Measurements from ENCODE around the gene PRPF18. TPM values are rescaled to one million over a fixed set of nuclear protein-coding genes. Genes with fewer than 3 reads are reported as not detected.
A peak's percentile ranks its signal among the peaks of the same experiment; 100 is the strongest.
"Not testable (repeated sequence)": the region's sequence is repeated elsewhere in the genome, so short reads cannot be mapped to it uniquely, and the experiment has no call there.

The PRPF18 gene
- total RNA-seq = 10 to 100 TPM; 24.8 to 29.2 TPM

- peak; percentile 95 for DNase-seq
- peak within 1 kb of the TSS; percentile 98 for H3K27ac Mint-ChIP-seq
- POLR2A ChIA-PET = interaction anchor here (0.5 kb wide), 1 partner anchor 599 kb away, joined by 3 read pairs; no protein-coding TSS in a partner anchor
- no peaks in the 10 kb centered on the region for H3K9me3 Mint-ChIP-seq
- peaks cover 25% of the 10 kb centered on the region for H3K4me1 Mint-ChIP-seq
- CTCF ChIA-PET = interaction anchor here (0.7 to 1.4 kb wide), 10 partner anchors 8 to 286 kb away, joined by 3 to 6 read pairs (median 4); no protein-coding TSS in a partner anchor
- H3K36me3 Mint-ChIP-seq (ENCODE audit: low read depth) = peaks cover 2% of the 10 kb centered on the region
- peak within 1 kb of the TSS; percentile 100 for H3K4me3 Mint-ChIP-seq
- peaks cover 15% of the 10 kb centered on the region for H3K27me3 Mint-ChIP-seq
Measured at GRCh38 chr10:13586676-13587355, at the start of gene PRPF18. Gene PRPF18 (plus strand): TSS chr10:13586965. CDS start chr10:13587087, 122 bp downstream.

- POLR2A ChIA-PET; H3K27ac Mint-ChIP-seq; H3K9me3 Mint-ChIP-seq; H3K4me3 Mint-ChIP-seq; DNase-seq; H3K36me3 Mint-ChIP-seq (ENCODE audit: low read depth); H3K4me1 Mint-ChIP-seq: not testable (repeated sequence)
- CTCF ChIA-PET = interaction anchor here (0.6 kb wide), 1 partner anchor 14 kb away, joined by 7 read pairs; no protein-coding TSS in a partner anchor
- H3K27me3 Mint-ChIP-seq = peaks cover 21% of the 10 kb centered on the region
Measured at GRCh38 chr10:13537985-13538384, 48.8 kb upstream of the PRPF18 start.

- no peaks in the 10 kb centered on the region for H3K36me3 Mint-ChIP-seq (ENCODE audit: low read depth)
- no peak for DNase-seq
- no peak overlapping the region for H3K27ac Mint-ChIP-seq
- H3K9me3 Mint-ChIP-seq = no peaks in the 10 kb centered on the region
- ChIA-PET CTCF (no interaction called here), POLR2A (no interaction called here)
- no peak overlapping the region for H3K4me3 Mint-ChIP-seq
- peaks cover 29% of the 10 kb centered on the region for H3K27me3 Mint-ChIP-seq
- no peaks in the 10 kb centered on the region for H3K4me1 Mint-ChIP-seq
Measured at GRCh38 chr10:13542533-13542932, 44.2 kb upstream of the PRPF18 start.

- Mint-ChIP-seq H3K9me3 (peaks cover 11% of the 10 kb centered on the region), H3K4me1 (no peaks in the 10 kb centered on the region), H3K4me3 (no peak overlapping the region), H3K27me3 (peaks cover 32% of the 10 kb centered on the region), H3K27ac (no peak overlapping the region), H3K36me3 (ENCODE audit: low read depth) (no peaks in the 10 kb centered on the region)
- no peak for DNase-seq
- CTCF ChIA-PET = no interaction called here
- POLR2A ChIA-PET = no interaction called here
Measured at GRCh38 chr10:13550802-13551201, 36.0 kb upstream of the PRPF18 start.

- Mint-ChIP-seq H3K4me3 (no peak overlapping the region), H3K27me3 (peaks cover 15% of the 10 kb centered on the region), H3K4me1 (peaks cover 2% of the 10 kb centered on the region), H3K27ac (no peak overlapping the region), H3K9me3 (no peaks in the 10 kb centered on the region), H3K36me3 (ENCODE audit: low read depth) (no peaks in the 10 kb centered on the region)
- POLR2A ChIA-PET = no interaction called here
- CTCF ChIA-PET = no interaction called here
- DNase-seq = no peak
Measured at GRCh38 chr10:13555884-13556510, 30.8 kb upstream of the PRPF18 start.

GRCh38 chr10:13559124-13559700 is 27.6 kb upstream of the PRPF18 start:
- ChIA-PET POLR2A (no interaction called here), CTCF (no interaction called here)
- H3K36me3 Mint-ChIP-seq (ENCODE audit: low read depth) = no peaks in the 10 kb centered on the region
- H3K27me3 Mint-ChIP-seq = peaks cover 5% of the 10 kb centered on the region
- DNase-seq = no peak
- peaks cover 2% of the 10 kb centered on the region for H3K4me1 Mint-ChIP-seq
- no peak overlapping the region for H3K27ac Mint-ChIP-seq
- no peak overlapping the region for H3K4me3 Mint-ChIP-seq
- no peaks in the 10 kb centered on the region for H3K9me3 Mint-ChIP-seq

- ChIA-PET CTCF (interaction anchor here (0.9 kb wide), 1 partner anchor 26 kb away, joined by 4 read pairs; the partner anchor contains the start of gene PRPF18), POLR2A (no interaction called here)
- Mint-ChIP-seq H3K36me3 (ENCODE audit: low read depth) (no peaks in the 10 kb centered on the region), H3K27me3 (peaks cover 5% of the 10 kb centered on the region), H3K4me3 (no peak overlapping the region), H3K9me3 (no peaks in the 10 kb centered on the region), H3K27ac (no peak overlapping the region), H3K4me1 (peaks cover 2% of the 10 kb centered on the region)
- DNase-seq = no peak
Measured at GRCh38 chr10:13560597-13560996, 26.2 kb upstream of the PRPF18 start.

GRCh38 chr10:13563481-13564445 is 23.0 kb upstream of the PRPF18 start:
- POLR2A ChIA-PET = no interaction called here
- no peaks in the 10 kb centered on the region for H3K4me1 Mint-ChIP-seq
- CTCF ChIA-PET = no interaction called here
- no peak overlapping the region for H3K4me3 Mint-ChIP-seq
- DNase-seq = no peak
- H3K27me3 Mint-ChIP-seq = peaks cover 6% of the 10 kb centered on the region
- no peaks in the 10 kb centered on the region for H3K36me3 Mint-ChIP-seq (ENCODE audit: low read depth)
- H3K27ac Mint-ChIP-seq = no peak overlapping the region
- no peaks in the 10 kb centered on the region for H3K9me3 Mint-ChIP-seq

GRCh38 chr10:13564576-13564975 is 22.2 kb upstream of the PRPF18 start:
- ChIA-PET CTCF (no interaction called here), POLR2A (no interaction called here)
- Mint-ChIP-seq H3K4me3 (no peak overlapping the region), H3K27me3 (peaks cover 10% of the 10 kb centered on the region), H3K9me3 (no peaks in the 10 kb centered on the region), H3K4me1 (no peaks in the 10 kb centered on the region), H3K27ac (no peak overlapping the region), H3K36me3 (ENCODE audit: low read depth) (no peaks in the 10 kb centered on the region)
- no peak for DNase-seq

- Mint-ChIP-seq H3K27me3 (peaks cover 14% of the 10 kb centered on the region), H3K36me3 (ENCODE audit: low read depth) (no peaks in the 10 kb centered on the region), H3K4me3 (no peak overlapping the region), H3K27ac (no peak overlapping the region), H3K4me1 (no peaks in the 10 kb centered on the region), H3K9me3 (no peaks in the 10 kb centered on the region)
- ChIA-PET POLR2A (no interaction called here), CTCF (no interaction called here)
- no peak for DNase-seq
Measured at GRCh38 chr10:13567030-13567429, 19.7 kb upstream of the PRPF18 start.

GRCh38 chr10:13571541-13571940 is 15.2 kb upstream of the PRPF18 start:
- POLR2A ChIA-PET = no interaction called here

GRCh38 chr10:13573960-13574359 is 12.8 kb upstream of the PRPF18 start:
- peaks cover 26% of the 10 kb centered on the region for H3K27me3 Mint-ChIP-seq

More at GRCh38 chr10:13571541-13571940, 15.2 kb upstream of the PRPF18 start:
- Mint-ChIP-seq H3K4me3 (no peak overlapping the region), H3K27me3 (peaks cover 21% of the 10 kb centered on the region), H3K27ac (no peak overlapping the region), H3K36me3 (ENCODE audit: low read depth) (no peaks in the 10 kb centered on the region), H3K9me3 (peaks cover 1% of the 10 kb centered on the region), H3K4me1 (no peaks in the 10 kb centered on the region)
- CTCF ChIA-PET = no interaction called here
- no peak for DNase-seq

More at GRCh38 chr10:13573960-13574359, 12.8 kb upstream of the PRPF18 start:
- H3K36me3 Mint-ChIP-seq (ENCODE audit: low read depth) = no peaks in the 10 kb centered on the region
- CTCF ChIA-PET = no interaction called here
- DNase-seq = no peak
- H3K9me3 Mint-ChIP-seq = peaks cover 1% of the 10 kb centered on the region
- H3K4me3 Mint-ChIP-seq = no peak overlapping the region
- POLR2A ChIA-PET = no interaction called here
- H3K27ac Mint-ChIP-seq = no peak overlapping the region
- no peaks in the 10 kb centered on the region for H3K4me1 Mint-ChIP-seq

All from activated CD4-positive, alpha-beta T cell treated with anti-CD3 and anti-CD28 coated beads, Interleukin-2, amount 10 ng/mL, durations not matched to agents 7 days and 5 days (primary cell).